Thyroid gland (tissue), 4 donors: Measurements from ENCODE around the gene DOCK3.

Source experiments
- POLR2A ChIP-seq, 2 donors: fragments of 450-650 bp; IDR thresholded peaks; one replicate each; pipeline ENCODE4 v1.6.1; 2017; ENCODE audit warnings: antibody characterized with exemption in 2 of 2, mild to moderate bottlenecking in 2 of 2, moderate library complexity in 1 of 2
- TF ChIP-seq, protein P1 (sequence below), 6 experiments: fragments of 200-600 bp in 3 of 6; fragments of 450-650 bp in 3 of 6; sonication (generic) in 3 of 6; IDR thresholded peaks; one replicate each; pipeline ENCODE4 v1.5.1; 2016 to 2019; ENCODE audit warnings: antibody characterized with exemption in 6 of 6, mild to moderate bottlenecking in 2 of 6, inconsistent platforms in 1 of 6, moderate library complexity in 1 of 6

DNA sequence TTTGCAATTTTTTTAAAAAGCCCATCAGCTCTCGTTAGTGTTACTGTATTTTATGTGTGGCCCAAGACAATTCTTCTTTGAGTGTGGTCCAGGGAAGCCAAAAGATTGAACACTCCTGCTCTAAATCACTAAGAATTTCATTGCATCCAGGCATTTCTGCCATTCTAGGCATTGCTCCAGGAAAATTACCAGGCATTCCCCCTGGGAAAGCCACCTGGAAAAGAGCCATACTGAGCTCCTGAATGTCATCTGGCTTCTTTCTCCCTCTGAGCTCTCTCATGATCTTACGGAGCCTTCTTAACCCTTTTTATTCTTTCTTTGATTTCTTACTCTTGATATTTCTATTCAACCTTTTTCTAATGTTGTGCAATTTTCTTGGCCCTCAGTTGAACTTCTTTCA, 202.2 kb downstream of the DOCK3 start:
- TF ChIP-seq POLR2A (IDR thresholded peaks at IDR 0.05): no peak
- TF ChIP-seq, protein P1, sequence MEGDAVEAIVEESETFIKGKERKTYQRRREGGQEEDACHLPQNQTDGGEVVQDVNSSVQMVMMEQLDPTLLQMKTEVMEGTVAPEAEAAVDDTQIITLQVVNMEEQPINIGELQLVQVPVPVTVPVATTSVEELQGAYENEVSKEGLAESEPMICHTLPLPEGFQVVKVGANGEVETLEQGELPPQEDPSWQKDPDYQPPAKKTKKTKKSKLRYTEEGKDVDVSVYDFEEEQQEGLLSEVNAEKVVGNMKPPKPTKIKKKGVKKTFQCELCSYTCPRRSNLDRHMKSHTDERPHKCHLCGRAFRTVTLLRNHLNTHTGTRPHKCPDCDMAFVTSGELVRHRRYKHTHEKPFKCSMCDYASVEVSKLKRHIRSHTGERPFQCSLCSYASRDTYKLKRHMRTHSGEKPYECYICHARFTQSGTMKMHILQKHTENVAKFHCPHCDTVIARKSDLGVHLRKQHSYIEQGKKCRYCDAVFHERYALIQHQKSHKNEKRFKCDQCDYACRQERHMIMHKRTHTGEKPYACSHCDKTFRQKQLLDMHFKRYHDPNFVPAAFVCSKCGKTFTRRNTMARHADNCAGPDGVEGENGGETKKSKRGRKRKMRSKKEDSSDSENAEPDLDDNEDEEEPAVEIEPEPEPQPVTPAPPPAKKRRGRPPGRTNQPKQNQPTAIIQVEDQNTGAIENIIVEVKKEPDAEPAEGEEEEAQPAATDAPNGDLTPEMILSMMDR (IDR thresholded peaks at IDR 0.05): no peak
